Activated CD4-positive, alpha-beta T cell treated with anti-CD3 and anti-CD28 coated beads for 24 hours (primary cell): ENCODE measurements around the gene CLCNKB.

ENCODE experiments used
- DNase-seq, 2 donors: peaks; one replicate each; pipeline ENCODE4 v3.0.0-alpha.2; 2020; ENCODE audit warnings: low read depth in 2 of 2

CLCNKB gene

GRCh38 chr1:16094453-16095158, 51.0 kb downstream of the CLCNKB start:
- no peak for DNase-seq

- no peak for DNase-seq
Measured at GRCh38 chr1:16095447-16095846, 51.9 kb downstream of the CLCNKB start.

GRCh38 chr1:16099412-16099811, 55.8 kb downstream of the CLCNKB start:
- no peak for DNase-seq

- no peak for DNase-seq
Measured at GRCh38 chr1:16101623-16102022, 58.0 kb downstream of the CLCNKB start.
